Activated CD4-positive, alpha-beta T cell treated with anti-CD3 and anti-CD28 coated beads, Interleukin-2, amount 50 U/mL, for 1 hour (primary cell): ENCODE results near the gene SAMSN1.
"Not testable (repeated sequence)": the region's sequence is repeated elsewhere in the genome, so short reads cannot be mapped to it uniquely, and the experiment has no call there.

Experiments
- DNase-seq: peaks from one replicate; pipeline ENCODE4 v3.0.0-alpha.2; 2020

Gene SAMSN1

GRCh38 chr21:14562959-14563358 lies 16.8 kb upstream of the SAMSN1 start:
- DNase-seq: no peak

- no peak for DNase-seq
These were observed 14.4 kb upstream of the SAMSN1 start for GRCh38 chr21:14560555-14560954.

GRCh38 chr21:14560139-14560538 lies 14.0 kb upstream of the SAMSN1 start:
- DNase-seq: no peak

GRCh38 chr21:14559102-14559501 lies 13.0 kb upstream of the SAMSN1 start:
- DNase-seq: no peak

GRCh38 chr21:14557413-14557812 lies 11.3 kb upstream of the SAMSN1 start:
- DNase-seq: no peak

- DNase-seq: no peak
These were observed 8.8 kb upstream of the SAMSN1 start for GRCh38 chr21:14554948-14555347.

GRCh38 chr21:14553422-14553821 lies 7.3 kb upstream of the SAMSN1 start:
- no peak for DNase-seq

GRCh38 chr21:14551741-14552140 lies 5.6 kb upstream of the SAMSN1 start:
- no peak for DNase-seq

GRCh38 chr21:14550135-14550534 lies 4.0 kb upstream of the SAMSN1 start:
- no peak for DNase-seq

GRCh38 chr21:14548779-14549178 lies 2.7 kb upstream of the SAMSN1 start:
- DNase-seq: no peak

- no peak for DNase-seq
These were observed 1.9 kb upstream of the SAMSN1 start for GRCh38 chr21:14547834-14548513.

- DNase-seq: not testable (repeated sequence)
These were observed 604 bp upstream of the SAMSN1 start for GRCh38 chr21:14546719-14547118.

- DNase-seq: no peak
These were observed 2.1 kb downstream of the SAMSN1 start for GRCh38 chr21:14543983-14544382.

GRCh38 chr21:14542638-14543037 lies 3.5 kb downstream of the SAMSN1 start:
- no peak for DNase-seq

- DNase-seq: no peak
These were observed 4.1 kb downstream of the SAMSN1 start for GRCh38 chr21:14541841-14542490.

GRCh38 chr21:14538483-14538882 lies 7.6 kb downstream of the SAMSN1 start:
- no peak for DNase-seq

GRCh38 chr21:14536929-14537328 lies 9.2 kb downstream of the SAMSN1 start:
- DNase-seq: no peak

- no peak for DNase-seq
These were observed 10.4 kb downstream of the SAMSN1 start for GRCh38 chr21:14535702-14536101.

GRCh38 chr21:14533499-14534428 lies 12.4 kb downstream of the SAMSN1 start:
- no peak for DNase-seq

- no peak for DNase-seq
These were observed 14.3 kb downstream of the SAMSN1 start for GRCh38 chr21:14531757-14532316.

GRCh38 chr21:14530592-14530991 lies 15.5 kb downstream of the SAMSN1 start:
- DNase-seq: no peak

- DNase-seq: no peak
These were observed 17.3 kb downstream of the SAMSN1 start for GRCh38 chr21:14528815-14529214.
